Spinal cord (tissue), 10 donors: ENCODE data around the gene DCST1. TPM values are rescaled to one million over a fixed set of nuclear protein-coding genes. Genes with fewer than 3 reads are reported as not detected.

Experiments
- DNase-seq, 6 donors: peaks; one replicate each; pipeline versions ENCODE4 v3.0.0 to v3.0.0-alpha.2; 2013 to 2015; ENCODE audit warnings: low spot score in 6 of 6, low read depth in 4 of 6
- H3K27ac ChIP-seq: one replicate; pipeline ENCODE4 v1.5.1; 2013; ENCODE audit warnings: low read depth, low read length, control low read depth
- H3K27me3 ChIP-seq: one replicate; pipeline ENCODE4 v1.6.1; 2013; ENCODE audit warnings: low read length; ENCODE audit not compliant: control insufficient read depth, insufficient read depth
- H3K36me3 ChIP-seq: one replicate; pipeline ENCODE4 v1.6.1; 2013; ENCODE audit warnings: low read length; ENCODE audit not compliant: control insufficient read depth, insufficient read depth
- H3K4me1 ChIP-seq: one replicate; pipeline ENCODE4 v1.6.1; 2013; ENCODE audit warnings: low read length; ENCODE audit not compliant: control insufficient read depth, insufficient read depth
- H3K4me3 ChIP-seq: one replicate; pipeline ENCODE4 v1.5.1; 2013; ENCODE audit warnings: low read depth, low read length, control low read depth
- H3K9me3 ChIP-seq: one replicate; pipeline ENCODE4 v1.6.1; 2013; ENCODE audit warnings: low read length; ENCODE audit not compliant: control insufficient read depth, insufficient read depth
- WGBS: methylation state at CpG from one replicate; pipeline ENCODE4 v1.1.5; 2013; ENCODE audit warnings: missing lambda C conversion rate; ENCODE audit not compliant: insufficient coverage; 5-methylcytosine and 5-hydroxymethylcytosine counted together
- polyA plus RNA-seq, 2 donors: library from polyadenylated mRNA; unstranded; fragments of 120-200 nt; gene quantifications; one replicate each; pipeline ENCODE4 v1.2.1, GENCODE V29; 2013; ENCODE audit not compliant: insufficient read length in 2 of 2
- total RNA-seq, 2 donors: library from RNA; depleted of rRNA in 1 of 2; stranded (reverse); fragments of 120-200 nt in 1 of 2; fragments of >200 nt in 1 of 2; gene quantifications; one replicate each; pipeline versions ENCODE4 v1.2.3 to v1.2.4, GENCODE V29; 2013 to 2014
- donor health status: healthy.

Gene DCST1
- total and polyA plus RNA-seq, 4 donors: 0.11 to 0.33 TPM; not detected in 2

DNA sequence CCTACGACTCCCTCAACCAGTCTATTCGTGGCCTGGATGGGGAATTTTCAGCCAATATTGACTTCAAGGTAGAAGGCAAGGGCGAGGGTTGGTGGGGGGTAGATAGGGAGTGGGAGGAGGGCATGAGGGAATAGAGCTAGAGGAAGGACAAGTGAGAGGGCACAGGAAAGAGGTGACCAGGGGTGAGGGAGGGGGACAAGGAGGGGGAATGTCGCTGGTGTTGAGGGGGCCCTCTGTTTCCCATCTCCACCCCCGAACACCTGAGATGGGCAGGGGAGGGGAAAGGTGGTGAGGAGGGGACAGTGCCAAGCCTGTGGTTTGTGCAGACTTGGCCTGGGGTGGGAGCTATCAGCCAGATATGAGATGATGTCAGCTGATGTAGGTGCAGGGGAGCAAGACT lies 9.2 kb downstream of the DCST1 start:
- H3K9me3 ChIP-seq: no peaks in the 10 kb centered on the region
- H3K27ac ChIP-seq: no peak overlapping the region
- no peak overlapping the region for H3K4me3 ChIP-seq
- no peak for DNase-seq
- WGBS: 89% methylated on average over 4 of the region's 5 CpGs
- no peaks in the 10 kb centered on the region for H3K27me3 ChIP-seq
- H3K36me3 ChIP-seq: no peaks in the 10 kb centered on the region
- H3K4me1 ChIP-seq: no peaks in the 10 kb centered on the region

DNA sequence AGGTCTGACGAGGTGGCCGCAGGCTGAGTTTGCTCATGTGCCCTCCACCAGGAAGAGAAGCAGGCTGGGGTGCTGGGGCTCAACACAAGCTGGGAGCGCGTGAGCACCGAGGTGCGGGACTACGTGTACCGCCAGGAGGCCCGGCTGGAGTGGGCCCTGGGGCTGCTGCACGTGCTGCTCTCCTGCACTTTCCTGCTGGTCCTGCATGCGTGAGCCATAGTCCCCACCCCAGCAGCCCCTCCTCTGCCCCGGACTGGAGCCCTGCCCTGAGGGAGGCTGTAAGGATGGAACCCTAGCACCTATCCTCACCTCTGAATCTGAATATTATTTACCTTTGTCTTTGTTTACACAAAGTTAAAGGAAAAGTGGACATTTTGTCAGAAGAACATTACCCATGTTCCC lies 9.7 kb downstream of the DCST1 start:
- H3K4me3 ChIP-seq: no peak overlapping the region
- 52% methylated on average over 10 of the region's 12 CpGs for WGBS
- no peaks in the 10 kb centered on the region for H3K27me3 ChIP-seq
- no peak overlapping the region for H3K27ac ChIP-seq
- DNase-seq: no peak
- H3K9me3 ChIP-seq: no peaks in the 10 kb centered on the region
- H3K36me3 ChIP-seq: no peaks in the 10 kb centered on the region
- no peaks in the 10 kb centered on the region for H3K4me1 ChIP-seq

DNA sequence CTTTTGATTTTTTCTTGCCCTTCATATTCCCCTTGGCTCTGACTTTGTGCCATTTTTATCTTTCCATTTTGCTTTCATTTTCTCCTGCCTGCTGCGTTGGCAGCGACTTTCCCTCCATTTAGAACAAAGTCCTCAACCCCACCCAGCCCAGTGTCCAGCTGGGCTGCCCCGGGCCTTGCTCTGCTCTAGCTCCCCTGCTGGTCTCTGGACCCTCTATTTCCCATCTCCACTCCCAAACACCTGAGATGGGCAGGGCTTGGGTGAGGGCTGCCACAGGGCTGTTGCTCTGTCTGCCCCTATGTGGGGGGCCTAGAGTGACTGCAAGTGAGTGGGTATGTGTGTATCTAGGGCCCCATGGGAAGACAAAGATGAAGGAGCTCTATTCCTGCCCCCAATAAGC lies 10.2 kb downstream of the DCST1 start:
- WGBS: 88% methylated on average over 3 of the region's 3 CpGs
- no peaks in the 10 kb centered on the region for H3K27me3 ChIP-seq
- no peaks in the 10 kb centered on the region for H3K4me1 ChIP-seq
- no peak for DNase-seq
- no peaks in the 10 kb centered on the region for H3K36me3 ChIP-seq
- H3K27ac ChIP-seq: no peak overlapping the region
- H3K9me3 ChIP-seq: no peaks in the 10 kb centered on the region
- H3K4me3 ChIP-seq: no peak overlapping the region

DNA sequence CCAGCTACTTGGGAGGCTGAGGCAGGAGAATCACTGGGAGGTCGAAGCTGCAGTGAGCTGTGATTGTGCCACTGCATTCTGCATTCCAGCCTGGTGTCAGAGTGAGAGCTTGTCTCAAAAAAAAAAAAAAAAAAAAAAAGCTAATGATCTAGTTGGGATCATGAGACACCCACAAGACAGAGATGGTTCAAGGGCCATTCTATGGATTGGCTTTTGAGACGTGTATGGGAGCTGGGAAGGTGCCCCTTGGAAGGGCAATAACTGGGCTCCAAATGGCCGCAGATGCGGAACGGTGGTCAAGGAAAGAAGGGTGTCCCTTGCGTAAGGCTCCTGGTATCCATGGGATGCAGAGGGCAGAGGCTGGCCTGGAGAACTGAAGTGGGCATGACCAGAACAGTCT lies 10.7 kb downstream of the DCST1 start:
- Histone ChIP-seq H3K4me3 (no peak overlapping the region), H3K27ac (no peak overlapping the region), H3K27me3 (no peaks in the 10 kb centered on the region), H3K9me3 (no peaks in the 10 kb centered on the region), H3K36me3 (no peaks in the 10 kb centered on the region), H3K4me1 (no peaks in the 10 kb centered on the region)
- DNase-seq: no peak
- 92% methylated on average over 6 of the region's 6 CpGs for whole genome bisulfite sequencing

DNA sequence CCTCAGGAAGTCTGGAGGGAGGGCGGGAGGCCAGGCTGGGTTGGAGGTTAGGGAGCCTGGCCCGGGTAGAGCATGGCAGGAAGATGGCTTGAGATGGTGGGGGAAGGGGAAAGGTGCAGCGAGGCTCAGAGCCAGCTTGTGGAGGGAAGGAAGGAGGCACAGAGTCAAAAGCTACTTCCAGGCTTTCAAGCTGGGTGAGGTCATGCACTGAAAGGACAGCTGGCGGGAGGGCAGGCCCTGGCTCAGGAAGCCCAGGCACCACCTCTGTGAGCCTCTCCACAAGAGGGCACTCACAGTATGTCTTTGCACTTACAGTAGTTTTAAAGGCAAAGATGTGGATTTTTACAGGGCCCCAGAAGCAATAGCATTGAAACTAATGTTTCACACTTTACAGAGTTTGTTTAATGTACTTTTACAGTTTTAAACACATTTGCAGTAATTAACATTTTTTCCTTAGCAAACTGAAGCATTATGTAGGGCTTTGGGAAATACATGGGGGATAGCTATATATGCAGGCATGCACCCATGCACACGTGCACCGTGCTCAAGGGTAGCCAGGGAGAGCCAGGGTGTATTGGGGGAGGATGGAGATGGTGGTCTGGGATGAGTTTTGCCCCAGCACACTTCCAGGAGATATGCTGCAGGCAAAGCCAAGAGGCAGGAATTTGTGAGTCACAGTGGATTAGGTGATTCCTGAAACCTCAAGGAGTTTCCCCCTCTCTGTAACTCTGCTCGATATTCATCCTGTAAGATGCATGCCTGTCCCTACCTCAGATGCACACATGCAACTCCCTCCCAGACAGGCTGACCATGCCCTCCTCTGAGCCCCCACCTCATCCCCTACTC lies 11.4 kb downstream of the DCST1 start:
- Histone ChIP-seq H3K27me3 (no peaks in the 10 kb centered on the region), H3K4me1 (peaks cover 4% of the 10 kb centered on the region), H3K36me3 (no peaks in the 10 kb centered on the region), H3K9me3 (no peaks in the 10 kb centered on the region), H3K27ac (no peak overlapping the region), H3K4me3 (no peak overlapping the region)
- 70% methylated on average over 7 of the region's 7 CpGs for WGBS
- DNase-seq: peak in 2 of 6 donors; percentile 42 to 66

DNA sequence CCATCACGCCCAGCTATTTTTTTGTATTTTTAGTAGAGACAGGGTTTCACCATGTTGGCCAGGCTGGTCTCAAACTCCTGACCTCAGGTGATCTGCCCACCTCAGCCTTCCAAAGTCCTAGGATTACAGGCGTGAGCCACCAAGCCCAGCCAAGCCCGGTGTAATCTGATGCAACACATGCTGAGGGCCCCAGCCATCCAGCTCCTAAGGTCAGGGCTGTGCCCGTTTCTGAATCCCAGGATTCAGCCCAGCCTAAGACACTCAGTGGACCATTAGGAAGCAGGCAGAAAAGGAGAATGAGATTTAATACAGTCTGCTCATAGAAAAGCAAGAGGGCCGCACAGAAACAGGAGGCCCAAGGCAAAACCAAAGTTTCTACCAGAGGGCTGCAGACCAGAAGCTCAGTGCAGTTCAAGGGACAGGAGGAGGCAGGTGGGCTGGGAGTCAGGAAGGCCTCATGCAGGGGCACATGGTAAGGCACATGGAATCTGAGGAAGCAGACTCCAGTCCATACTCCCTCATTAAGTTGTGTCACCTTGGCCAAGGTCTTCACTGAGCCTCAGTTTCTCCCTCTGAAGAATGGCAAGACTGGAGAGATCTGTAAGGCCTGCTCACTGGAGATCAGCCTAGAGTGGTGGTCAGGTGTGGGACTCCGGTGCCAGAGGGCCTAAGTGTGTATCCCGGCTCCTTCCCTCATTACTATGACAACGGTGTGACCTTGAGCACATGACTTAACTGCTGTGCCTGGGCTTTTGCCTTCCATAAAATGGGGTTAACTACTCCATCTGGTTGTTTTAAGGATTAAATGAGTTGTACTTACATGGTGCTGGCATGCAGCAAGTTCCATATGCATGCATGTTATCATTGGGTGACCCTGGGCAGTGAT lies 15.1 kb downstream of the DCST1 start:
- WGBS: 97% methylated on average over 5 of the region's 8 CpGs
- DNase-seq: no peak
- H3K4me1 ChIP-seq: peaks cover 33% of the 10 kb centered on the region

DNA sequence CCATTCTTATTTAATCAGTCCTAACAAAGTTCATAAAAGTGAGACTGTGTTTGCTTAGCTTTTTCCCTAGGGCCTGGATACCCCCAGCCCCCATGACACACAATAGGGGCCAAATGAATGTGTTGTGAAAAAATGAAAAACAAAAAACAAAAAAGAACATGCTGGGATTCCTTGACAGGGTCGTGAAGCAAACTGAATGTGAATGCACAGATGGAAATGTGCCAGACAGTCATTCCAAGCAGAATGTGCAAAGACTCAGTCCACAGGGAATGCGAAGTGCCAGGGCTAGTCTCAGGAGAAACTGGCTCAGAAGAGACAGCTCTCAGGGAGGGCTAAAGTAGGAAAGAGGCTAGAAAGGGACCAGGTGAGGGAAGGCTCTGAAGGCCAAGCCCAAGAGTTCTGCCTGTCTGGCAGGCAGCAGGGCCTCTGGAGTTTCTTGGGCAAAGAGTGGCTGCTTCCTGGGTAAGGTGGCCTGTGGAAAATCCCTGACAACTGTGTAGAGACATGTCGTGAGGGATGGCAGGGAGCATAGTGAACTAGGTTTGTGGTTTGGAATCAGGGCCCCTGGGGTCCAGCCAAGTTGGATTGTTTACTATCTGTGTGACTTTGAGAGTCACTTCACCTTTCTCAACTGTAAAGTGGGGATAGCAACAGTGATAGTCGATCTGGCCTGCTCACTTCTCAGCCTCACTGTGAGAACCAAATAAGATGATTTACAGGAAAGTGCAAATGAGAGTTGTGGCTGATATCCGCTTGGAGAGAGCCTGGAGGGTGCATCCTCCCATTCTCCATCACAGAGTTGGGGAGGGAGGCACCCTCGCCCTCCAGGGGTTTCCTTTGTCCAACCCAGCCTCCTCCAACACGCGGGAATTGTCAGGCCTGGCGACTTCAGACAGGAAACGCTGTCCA lies 16.3 kb downstream of the DCST1 start:
- H3K9me3 ChIP-seq: no peaks in the 10 kb centered on the region
- peak overlapping the region; percentile 84 for H3K27ac ChIP-seq
- peak in 2 of 6 donors; percentile 48 to 61 for DNase-seq
- peaks cover 33% of the 10 kb centered on the region for H3K4me1 ChIP-seq
- H3K27me3 ChIP-seq: no peaks in the 10 kb centered on the region
- WGBS: 17% methylated on average over 9 of the region's 10 CpGs
- H3K4me3 ChIP-seq: peak overlapping the region; percentile 65
- peaks cover 9% of the 10 kb centered on the region for H3K36me3 ChIP-seq

More for the DNA sequence above, 15.1 kb downstream of the DCST1 start:
- Histone ChIP-seq H3K27me3 (no peaks in the 10 kb centered on the region), H3K4me3 (no peak overlapping the region), H3K36me3 (peaks cover 1% of the 10 kb centered on the region), H3K27ac (no peak overlapping the region), H3K9me3 (no peaks in the 10 kb centered on the region)

DNA sequence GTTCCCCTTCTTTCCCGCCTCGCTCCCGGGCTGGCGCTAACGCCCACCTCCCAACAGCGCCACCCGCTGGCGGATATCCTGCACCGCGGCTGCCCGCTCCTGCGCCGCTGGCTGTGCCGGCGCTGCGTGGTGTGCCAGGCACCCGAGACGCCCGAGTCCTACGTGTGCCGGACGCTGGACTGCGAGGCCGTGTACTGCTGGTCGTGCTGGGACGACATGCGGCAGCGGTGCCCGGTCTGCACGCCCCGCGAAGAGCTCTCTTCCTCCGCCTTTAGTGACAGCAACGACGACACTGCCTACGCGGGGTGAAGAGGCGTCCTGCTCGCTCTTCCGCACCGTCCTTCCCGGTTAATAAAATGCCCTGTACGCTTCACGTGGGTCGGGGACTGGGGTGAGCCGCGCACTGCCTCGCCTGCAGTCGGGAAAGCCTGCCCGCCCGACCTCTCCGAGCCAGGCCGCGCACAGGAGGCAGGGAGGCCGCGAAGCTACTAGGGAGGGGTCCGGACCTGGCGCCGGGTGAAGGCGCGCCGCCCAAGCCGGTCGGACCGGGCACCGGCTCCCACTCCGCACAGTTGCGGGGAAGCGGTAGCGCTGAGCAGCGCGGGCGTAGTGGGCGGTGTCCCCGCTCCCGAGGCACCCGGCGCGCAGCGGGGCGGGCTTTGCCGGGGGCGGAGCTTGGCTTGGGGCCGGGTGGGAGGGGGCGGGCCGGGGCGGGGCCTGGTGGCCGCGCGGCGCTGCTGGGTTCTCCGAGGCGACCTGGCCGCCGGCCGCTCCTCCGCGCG lies 17.1 kb downstream of the DCST1 start, which contains the start of gene ADAM15:
TSS of gene ADAM15 (plus strand) at position 757 of the 782 bp plus-strand sequence. CDS start 71 bp downstream, outside the sequence.
- Histone ChIP-seq H3K27me3 (no peaks in the 10 kb centered on the region), H3K36me3 (peaks cover 14% of the 10 kb centered on the region), H3K9me3 (no peaks in the 10 kb centered on the region), H3K27ac (peak within 1 kb of the TSS; percentile 84), H3K4me3 (peak within 1 kb of the TSS; percentile 72), H3K4me1 (peaks cover 33% of the 10 kb centered on the region)
- WGBS: under 1% methylated on average over 99 of the region's 99 CpGs
- DNase-seq: peak in 3 of 6 donors; percentile 48 to 89 (median 88)
